HG02610 (cell line): Measurements from ENCODE around the gene ZFY.
A peak's percentile ranks its signal among the peaks of the same experiment; 100 is the strongest.
"Not testable (repeated sequence)": the region's sequence is repeated elsewhere in the genome, so short reads cannot be mapped to it uniquely, and the experiment has no call there.

Experiments used
- ATAC-seq: cut with Tn5 transposase; IDR thresholded peaks from one replicate; pipeline ENCODE4 v1.9.1; 2021; ENCODE audit warnings: mild to moderate bottlenecking, moderate library complexity; ENCODE audit not compliant: unreplicated experiment

The ZFY gene

DNA sequence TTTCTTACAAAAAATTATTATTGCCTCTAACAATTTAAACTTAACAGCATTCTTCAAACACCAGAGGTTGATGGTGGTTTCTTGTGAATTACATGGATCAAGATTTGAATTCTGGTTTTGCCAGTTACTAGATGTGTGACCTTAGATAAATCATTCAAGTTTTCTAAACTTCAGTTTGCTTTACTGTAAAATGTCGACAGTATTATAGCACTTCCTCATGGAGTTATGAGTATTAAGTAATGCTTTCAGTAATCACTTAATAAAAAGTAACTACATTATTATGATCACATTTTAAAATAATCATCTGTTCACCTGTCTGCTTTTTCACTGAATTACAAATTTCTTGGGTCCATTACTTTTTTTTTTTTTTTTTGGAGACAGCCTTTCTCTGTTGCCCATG is 37.5 kb downstream of the ZFY start:
- peak; percentile 51 for ATAC-seq

DNA sequence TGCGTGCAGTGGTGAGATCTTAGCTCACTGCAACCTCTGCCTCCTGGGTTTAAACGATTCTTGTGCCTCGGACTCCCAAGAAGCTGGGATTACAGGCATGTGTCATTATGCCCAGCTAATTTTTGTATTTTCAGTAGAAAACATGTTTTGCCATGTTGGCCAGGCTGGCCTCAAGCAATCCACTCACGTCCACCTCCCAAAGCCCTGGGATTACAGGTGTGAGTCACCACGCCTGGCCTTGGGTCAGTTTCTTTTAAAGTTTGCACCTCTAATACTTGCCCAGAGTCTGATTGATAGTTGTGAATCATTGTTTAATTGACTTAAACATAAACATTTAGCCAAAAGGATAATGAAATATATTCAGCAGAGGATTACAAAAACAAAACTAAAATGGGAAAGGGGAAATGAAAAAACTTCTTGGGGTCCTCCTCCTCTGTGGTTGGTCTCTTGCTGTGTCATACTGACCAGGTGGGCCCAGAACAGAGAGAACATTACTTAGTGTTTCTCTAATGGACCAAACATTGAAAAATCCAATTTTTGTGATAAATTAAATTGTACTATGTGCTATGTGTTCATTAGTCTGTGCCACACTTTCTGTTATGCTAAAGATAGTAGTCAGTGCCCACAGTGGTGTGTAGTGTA is 38.0 kb downstream of the ZFY start:
- peak; percentile 57 for ATAC-seq

DNA sequence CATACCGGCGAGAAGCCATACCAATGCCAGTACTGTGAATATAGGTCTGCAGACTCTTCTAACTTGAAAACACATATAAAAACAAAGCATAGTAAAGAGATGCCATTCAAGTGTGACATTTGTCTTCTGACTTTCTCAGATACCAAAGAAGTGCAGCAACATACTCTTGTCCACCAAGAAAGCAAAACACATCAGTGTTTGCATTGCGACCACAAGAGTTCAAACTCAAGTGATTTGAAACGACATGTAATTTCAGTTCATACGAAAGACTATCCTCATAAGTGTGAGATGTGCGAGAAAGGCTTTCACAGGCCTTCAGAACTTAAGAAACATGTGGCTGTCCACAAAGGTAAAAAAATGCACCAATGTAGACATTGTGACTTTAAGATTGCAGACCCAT is 44.1 kb downstream of the ZFY start:
- no peak for ATAC-seq

DNA sequence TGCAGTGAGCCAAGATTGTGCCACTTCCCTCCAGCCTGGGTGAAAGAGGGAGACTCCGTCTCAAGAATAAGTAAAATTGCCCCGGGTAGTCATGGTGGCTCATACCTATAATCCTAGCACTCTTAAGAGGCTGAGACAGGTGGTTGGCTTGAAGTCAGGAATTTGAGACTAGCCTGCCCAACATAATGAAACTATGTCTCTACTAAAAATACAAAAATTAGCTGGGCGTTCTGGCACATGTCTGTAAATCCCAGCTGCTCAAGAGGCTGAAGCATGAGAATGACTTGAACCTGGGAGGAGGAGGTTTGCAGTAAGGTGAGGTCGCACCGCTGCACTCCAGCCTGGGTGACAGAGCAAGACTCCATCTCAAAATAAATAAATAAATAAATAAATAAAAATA is 49.3 kb downstream of the ZFY start:
- no peak for ATAC-seq

DNA sequence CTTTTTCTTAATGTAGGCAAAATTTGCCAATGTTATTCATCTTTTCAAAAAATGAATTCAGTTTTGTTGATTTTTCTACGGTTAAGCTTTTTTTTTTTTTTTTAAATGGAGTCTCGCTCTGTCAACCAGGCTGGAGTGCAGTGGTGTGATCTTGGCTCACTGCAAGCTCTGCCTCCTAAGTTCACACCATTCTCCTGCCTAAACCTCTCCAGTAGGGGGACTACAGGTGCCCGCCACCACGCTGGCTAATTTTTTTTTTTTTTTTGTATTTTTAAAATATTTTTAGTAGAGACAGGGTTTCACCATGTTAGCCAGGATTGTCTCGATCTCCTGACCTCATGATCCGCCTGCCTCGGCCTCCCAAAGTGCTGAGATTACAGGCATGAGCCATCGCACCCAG is 52.0 kb downstream of the ZFY start:
- not testable (repeated sequence) for ATAC-seq

DNA sequence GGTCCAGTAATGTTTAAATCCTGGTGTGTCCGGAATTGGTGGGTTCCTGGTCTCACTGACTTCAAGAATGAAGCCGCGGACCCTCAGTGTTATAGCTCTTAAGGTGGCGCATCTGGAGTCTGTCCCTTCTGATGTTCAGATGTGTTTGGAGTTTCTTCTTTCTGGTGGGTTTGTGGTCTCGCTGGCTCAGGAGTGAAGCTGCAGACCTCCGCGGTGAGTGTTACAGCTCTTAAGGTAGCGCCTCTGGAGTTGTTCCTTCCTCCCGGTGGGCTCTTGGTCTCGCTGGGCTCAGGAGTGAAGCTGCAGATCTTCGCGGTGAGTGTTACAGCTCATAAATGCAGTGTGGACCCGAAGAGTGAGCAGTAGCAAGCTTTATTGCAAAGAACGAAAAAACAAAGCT is 62.2 kb downstream of the ZFY start:
- ATAC-seq, result not testable (repeated sequence)

DNA sequence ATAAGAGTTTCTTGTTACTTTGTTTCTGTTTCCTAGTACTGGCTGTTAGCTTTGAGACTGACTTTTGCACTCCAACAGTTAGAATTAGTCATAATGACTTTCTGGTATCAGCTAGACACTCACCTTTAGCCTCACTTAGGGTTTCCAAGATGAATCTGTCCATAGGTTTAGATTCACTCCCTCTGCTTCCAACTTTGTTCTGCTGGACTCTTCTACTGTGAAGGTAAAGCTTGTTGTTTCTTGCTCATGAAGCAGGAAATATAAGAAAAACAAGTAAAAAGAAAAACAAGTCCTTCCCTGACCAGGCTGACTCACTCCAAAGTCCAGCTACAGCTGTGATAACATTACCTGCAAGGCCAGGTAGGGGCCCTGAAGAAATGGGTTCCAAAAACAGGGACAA is 67.0 kb downstream of the ZFY start:
- ATAC-seq, result no peak

DNA sequence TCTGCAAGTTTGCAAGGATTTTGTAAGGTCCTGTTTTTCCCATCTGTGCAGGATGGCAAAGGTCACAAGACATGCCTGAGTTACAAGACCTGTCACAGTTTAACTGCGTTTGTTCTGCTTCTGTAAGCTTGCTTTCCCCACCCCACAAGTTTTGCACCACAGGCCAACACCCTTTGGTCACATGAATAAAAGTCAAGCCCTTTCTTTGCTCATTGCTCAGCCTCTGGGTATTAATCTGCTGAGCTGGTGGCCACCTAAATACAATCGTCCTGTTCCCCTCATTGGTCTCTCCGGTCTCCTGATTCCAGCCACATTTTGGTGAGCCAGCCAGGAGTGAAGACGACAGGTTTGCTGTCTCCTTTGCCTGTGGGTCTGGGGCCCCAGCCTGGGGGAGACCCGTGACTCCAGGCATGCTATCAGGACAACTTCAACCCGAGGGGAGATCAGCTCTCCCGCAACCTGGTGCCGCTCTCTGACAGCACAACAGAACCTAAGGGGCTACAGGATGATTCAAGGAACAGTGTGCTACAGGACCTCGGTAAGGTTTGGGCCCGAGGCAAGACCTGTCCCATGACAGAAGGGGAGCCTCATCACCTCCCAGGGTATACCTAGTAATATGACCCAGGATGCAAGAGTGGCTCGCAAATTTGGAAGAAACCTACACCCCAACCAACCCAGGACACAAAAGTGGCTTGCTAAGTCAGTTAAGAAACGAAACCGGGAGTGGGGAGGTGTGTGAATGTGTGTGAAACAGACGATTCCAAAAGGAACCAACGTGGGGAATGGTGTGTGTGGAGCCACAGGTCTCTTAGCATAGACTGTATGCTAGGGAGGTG is 67.7 kb downstream of the ZFY start:
- ATAC-seq, result peak; percentile 64

DNA sequence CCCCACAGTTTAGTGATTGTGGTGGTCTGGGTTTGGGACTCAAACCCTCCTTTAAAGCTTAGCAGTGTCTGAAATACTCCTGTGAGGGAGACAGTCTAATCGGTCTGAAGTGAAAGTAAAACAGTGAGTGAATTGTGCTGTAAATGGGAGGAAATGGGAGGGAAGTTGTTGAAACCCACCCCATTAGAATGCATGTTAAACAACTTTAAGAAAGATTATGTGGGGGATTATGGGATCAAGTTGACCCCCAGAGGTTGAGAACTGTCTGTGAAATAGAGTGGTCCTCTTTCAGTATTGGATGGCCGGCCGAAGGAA is 68.3 kb downstream of the ZFY start:
- peak; percentile 23 for ATAC-seq

DNA sequence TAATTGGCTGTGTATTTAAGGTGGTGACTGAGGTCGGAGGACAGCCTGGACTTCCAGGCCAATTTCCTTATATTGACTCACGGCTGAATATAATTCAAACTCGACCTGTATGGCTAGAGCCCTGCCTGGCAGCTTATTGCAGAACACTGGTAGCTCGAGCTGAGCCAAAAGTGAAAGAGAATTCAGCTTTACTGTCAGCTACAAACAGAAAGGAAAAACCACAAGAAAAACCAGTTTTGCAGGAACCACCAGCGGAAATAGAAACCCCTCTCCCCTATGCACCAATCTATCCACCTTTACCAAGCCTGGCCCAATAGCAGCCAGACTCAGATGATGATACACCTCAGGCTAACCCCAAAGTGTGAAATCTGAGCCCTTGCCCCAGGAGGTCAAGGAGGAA is 68.7 kb downstream of the ZFY start:
- ATAC-seq, result peak; percentile 40

DNA sequence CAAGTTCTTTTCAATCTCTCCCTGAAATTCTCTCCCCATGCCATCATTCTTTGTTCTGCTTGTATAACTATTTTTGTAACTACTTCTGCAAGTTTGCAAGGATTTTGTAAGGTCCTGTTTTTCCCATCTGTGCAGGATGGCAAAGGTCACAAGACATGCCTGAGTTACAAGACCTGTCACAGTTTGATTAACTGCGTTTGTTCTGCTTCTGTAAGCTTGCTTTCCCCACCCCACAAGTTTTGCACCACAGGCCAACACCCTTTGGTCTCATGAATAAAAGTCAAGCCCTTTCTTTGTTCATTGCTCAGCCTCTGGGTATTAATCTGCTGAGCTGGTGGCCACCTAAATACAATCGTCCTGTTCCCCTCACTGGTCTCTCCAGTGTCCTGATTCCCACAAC is 70.8 kb downstream of the ZFY start:
- ATAC-seq, result not testable (repeated sequence)

DNA sequence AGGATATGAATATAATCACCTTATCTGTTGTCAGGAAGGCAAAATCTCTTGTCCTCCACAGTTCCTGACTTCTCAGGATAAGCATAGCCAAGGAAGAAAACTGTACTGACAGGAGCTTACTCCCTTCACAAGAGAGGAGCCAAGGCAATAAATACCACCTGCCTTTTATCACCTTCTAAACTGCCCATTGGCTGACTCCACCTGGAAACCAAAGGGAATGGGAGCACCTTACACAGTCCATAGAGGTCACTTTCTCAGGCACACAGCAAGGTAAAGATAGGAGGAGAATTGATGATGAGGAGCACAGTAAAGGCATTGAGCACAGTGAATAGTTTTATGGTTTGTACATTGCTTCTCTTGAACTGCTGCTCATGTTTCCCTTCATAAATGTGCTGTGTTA is 72.8 kb downstream of the ZFY start:
- ATAC-seq, result no peak

DNA sequence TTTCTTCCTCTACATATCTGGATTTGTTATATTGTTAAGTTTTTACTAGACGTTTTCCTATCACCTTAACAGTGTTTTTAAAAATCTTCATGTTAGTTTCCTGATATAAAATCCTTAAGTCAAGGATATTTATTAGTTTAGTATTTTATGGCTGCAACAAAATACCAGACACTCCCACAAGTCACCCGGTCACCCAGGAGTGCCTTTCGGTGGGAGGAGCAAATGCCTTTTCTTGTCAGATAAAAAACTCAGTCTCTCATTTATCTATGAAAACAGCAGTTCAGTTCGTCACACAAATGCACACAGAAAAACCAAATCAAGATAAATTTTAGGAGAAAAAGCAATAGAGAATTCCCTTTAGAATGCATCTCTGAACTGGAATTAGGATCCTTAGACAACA is 77.0 kb downstream of the ZFY start:
- ATAC-seq, result no peak

DNA sequence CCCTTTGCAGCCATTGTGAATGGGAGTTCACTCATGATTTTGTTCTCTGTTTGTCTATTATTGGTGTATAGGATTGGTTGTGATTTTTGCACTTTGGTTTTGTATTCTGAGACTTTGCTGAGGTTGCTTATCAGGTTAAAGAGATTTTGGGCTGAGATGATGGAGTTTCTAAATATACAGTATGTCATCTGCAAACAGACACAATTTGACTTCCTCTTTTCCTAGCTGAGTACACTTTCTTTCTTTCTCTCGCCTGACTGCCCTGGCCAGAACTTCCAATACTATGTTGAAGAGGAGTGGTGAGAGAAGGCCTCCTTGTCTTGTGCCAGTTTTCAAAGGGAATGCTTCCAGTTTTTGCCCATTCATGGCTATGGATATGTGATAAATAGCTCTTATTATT is 81.4 kb downstream of the ZFY start:
- ATAC-seq, result no peak

DNA sequence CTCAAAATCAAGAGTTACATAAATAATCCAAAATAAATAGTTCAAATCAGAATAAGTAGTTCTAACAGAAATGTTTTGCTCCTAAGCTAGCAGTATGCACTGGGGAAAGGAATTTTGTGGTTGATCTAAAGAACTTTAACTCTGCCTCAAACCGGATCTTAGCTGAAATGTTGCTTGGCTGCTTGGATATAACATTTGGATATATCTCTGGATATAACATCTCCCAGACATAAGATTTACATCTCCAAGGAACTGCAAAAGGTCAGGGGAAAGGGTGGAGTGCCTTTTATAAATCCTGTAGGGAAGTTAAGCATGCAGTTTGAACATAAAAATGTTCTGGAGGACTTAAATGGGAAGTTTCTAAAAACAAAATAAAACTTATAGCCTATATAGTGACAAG is 83.4 kb downstream of the ZFY start:
- ATAC-seq, result no peak

DNA sequence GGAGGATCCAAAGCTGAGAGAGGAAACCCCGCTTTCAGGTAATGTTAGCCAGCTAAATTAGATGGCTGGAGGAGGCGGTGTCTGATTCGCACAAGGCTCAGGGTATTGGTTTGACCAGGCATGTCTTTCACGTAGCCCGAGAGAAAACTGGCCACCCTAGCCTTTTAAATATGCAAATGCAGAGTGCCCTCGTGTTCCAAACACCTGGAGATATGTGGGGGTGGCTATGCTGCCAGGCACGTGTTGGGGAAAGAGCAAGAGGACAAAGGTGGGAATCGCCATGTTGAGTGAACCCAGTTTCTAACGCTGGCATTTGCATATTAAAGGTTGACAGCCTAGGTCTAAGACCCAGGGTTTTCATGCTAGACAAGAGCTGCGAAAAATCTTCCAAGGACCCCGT is 84.4 kb downstream of the ZFY start:
- ATAC-seq, result no peak

DNA sequence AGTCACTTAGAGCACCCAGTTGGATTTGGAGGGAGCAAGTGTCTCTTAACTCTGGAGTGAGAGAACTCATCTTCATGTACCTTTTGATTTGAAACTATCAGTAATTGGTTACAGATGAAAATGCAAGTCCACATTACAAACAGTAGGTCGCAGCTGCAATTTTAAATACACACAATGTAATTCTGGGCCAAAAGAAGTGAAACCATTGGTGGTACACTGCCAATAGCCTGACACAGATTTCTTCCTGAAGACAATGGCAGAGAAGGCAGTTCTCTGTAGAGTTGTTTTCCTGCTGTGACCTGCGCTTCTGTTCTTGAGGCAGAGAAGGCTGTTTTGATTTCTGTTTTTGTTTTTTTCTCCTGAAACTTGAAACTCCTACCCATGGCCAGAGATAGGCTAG is 86.0 kb downstream of the ZFY start:
- no peak for ATAC-seq

DNA sequence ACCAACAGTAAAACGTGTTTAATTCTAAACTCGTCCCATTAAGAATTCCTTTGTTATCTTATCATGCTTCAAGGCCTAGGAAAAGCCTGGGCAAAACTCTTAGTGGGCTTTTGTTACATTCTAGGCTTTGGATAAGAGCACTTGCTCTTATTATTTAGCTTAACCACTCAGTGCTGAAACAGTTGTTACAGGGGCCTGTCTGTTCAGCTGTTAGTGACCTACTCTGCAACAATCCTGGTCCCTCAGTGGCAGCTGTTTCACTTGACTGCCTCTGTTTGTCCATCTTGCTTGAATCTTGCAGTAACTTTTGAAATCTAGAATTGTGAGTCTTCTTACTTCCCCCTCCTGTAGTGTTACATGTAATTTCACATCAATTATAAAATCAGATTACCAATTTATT is 88.4 kb downstream of the ZFY start:
- ATAC-seq, result no peak

DNA sequence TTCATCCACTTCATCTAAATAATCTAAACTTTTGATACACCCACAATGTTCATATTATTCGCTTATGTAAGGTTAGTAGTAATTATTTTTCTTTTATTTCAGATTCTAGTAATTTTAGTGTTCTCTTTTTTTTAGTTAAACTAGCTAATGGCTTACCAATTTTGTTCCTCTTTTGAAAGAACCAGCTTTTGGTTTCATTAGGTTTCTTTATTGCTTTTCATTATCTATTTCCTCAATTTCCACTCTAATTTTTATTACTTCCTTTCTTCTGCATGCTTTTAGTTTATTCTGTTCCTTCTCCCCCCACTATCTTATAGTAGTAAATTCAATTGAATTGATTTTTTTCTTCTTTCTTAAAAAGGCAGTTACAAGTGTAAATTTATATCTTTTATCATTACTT is 90.2 kb downstream of the ZFY start:
- no peak for ATAC-seq
